RCC 7860 (cell line): ENCODE results near the gene SERPING1.

Experiments
- DNase-seq: peaks from one replicate; pipeline ENCODE4 v3.0.0-alpha.2; 2015; ENCODE audit warnings: low spot score
- FAIRE-seq: peaks from 2 replicates; lab custom pipeline; 2012; peaks lifted over from hg19 to GRCh38; lab: Jason Lieb, UNC

Gene SERPING1

DNA sequence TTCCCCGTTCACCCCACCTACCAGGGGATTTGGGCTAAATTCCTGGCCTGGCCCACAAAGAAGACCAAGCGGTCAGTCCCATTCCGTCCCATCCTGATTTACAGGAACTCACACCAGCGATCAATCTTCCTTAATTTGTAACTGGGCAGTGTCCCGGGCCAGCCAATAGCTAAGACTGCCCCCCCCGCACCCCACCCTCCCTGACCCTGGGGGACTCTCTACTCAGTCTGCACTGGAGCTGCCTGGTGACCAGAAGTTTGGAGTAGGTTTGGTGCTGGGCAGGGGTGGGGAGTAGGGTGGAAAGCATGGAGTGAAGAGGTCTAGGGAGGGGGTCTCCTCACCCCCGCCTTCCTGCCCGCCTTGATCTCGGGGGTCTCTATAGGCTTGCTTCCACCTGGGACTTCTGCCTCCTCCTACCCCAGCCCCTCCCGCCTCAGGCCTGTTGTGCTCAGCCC is at the start of gene SERPING1:
Gene SERPING1, plus strand, starts transcription at position 225 of the 455 bp plus-strand sequence. CDS start 586 bp downstream, outside the sequence.
- DNase-seq, result no peak

DNA sequence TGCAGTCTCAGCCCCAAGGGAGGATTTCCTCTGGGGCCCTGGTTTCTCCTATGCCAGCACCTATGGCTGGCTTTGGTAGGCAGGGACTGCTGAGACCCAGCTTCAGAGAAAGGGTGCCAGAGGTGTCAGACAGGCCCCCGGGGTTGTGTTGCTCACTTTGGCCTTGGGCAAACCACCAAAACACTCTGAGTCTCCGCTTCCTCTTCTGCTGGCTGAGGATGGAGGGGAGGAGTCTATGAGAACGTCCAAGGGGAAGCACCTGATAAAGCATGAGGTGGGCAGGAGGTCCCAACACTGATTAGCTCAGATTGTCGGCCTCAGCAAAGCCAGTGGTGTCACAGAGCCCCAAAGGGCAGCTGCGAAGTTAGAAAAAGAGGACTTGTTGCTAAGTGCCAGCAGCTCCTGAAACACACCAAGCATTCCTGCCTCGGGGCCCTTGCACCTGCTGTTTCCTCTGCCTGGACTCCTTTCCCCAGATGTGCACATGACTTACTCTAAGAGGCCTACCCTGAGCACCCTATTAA is 49.6 kb upstream of the SERPING1 start:
- DNase-seq (no peak), FAIRE-seq (no peak)

More for the DNA sequence above, at the start of gene SERPING1:
- FAIRE-seq, result no peak

DNA sequence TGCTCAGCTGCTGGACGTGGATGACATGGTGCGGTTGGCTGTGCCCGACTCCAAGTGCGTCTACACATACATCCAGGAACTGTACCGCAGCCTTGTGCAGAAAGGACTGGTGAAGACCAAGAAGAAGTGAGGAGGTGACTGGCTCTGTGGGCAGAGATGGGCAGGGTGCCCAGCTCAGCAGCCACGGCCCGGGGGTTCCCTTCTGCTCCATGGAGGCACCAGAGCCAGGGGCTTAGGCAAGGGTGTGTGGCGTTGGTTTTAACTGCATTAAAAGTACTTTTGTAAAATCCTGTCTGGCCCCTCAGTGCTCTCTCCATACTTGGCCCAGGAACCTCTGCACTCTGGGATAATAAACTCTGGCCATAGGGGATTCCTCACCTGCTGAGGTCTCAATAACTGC is 47.5 kb upstream of the SERPING1 start:
- DNase-seq (no peak), FAIRE-seq (no peak)

DNA sequence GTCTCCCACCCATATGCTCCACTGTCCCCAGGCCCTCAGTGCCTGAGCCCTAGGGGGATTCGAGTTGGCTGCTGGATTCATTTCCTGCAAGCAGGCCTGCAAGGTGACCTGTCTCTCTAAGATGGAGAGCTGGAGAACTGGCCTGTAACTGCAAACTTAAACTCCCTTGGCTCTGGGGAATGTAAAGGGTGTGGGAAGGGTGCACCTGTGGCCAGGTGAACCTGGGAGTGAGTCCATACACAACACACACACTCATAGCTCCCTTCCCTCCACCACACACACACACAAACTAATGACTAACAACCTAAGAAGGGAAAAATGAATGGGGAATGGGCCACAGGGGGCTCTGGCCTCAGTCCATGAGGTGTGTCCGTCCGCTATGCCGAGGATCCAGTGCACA is 45.5 kb upstream of the SERPING1 start:
- no peak for FAIRE-seq

DNA sequence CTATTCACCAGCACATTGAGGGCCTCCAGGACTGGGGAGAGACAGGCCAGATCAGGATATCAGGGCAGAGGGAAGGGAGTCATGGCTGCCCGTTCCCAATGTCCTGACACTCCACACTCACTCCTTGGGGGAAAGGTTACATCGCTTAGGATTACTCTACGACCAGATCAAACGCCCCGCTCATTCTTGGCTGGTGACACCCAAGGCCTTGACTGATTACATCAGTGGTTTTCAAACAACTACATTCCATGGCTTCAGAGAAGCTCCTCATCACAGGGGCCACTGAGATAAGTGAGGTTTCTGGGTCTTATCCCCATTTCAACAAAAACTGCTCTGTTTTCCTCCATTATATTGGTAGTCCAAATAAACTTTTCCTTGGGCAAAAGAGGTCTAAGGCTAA is 45.0 kb upstream of the SERPING1 start:
- FAIRE-seq, result no peak
- no peak for DNase-seq

More for the DNA sequence above, 45.5 kb upstream of the SERPING1 start:
- no peak for DNase-seq

DNA sequence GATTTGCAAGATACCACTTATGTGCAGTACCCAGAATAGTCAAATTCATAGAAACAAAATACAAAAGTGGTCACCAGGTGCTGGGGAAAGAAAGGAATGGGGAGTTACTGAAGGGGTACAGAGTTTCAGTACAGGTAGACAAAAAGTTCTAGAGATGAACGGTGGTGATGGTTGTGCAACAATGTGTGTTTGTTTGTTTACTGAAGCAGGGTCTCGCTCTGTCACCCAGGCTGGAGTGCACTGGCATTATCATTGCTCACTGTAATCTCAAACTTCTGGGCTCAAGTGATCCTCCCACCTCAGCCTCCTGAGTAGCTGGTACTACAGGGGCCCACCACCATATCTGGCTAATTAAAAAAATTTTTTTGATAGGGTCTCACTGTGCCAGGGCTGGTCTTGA is 42.1 kb upstream of the SERPING1 start:
- FAIRE-seq, result no peak

DNA sequence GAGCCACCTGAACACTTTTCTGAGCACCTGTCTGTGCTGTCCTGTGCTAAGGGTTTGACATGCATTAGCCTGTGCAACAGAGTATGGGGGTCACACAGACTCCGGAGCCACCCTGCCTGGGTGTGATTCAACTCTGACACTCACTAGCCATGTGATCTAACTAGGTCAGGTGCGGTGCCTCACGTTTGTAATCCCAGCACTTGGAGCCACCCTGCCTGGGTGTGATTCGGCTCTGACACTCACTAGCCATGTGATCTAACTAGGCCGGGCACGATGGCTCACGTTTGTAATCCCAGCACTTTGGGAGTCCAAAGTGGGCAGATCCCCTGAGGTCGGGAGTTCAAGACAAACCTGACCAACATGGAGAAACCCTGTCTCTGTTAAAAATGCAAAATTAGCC is 41.4 kb upstream of the SERPING1 start:
- FAIRE-seq, result no peak
- no peak for DNase-seq

More for the DNA sequence above, 42.1 kb upstream of the SERPING1 start:
- DNase-seq, result no peak

DNA sequence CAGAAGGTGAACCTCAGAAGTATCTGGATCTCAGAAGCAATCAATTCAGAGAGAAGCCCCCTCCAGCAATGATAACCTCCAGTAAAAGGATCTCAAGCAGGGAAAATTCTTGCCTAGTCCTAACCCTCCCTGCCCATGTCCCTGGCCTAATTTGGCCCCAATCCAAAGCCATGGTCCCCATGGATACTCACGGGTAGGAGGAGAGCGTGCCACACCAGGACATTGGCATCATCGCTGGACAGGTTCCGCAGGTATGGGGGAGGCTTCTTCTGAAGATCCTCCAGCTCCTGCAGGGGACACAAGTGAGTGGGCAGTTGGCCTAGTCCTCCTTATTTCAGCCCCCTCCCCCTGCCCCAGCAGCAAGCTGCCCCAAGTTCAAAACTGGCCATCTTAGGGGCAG is 37.3 kb upstream of the SERPING1 start:
- no peak for FAIRE-seq
- no peak for DNase-seq

DNA sequence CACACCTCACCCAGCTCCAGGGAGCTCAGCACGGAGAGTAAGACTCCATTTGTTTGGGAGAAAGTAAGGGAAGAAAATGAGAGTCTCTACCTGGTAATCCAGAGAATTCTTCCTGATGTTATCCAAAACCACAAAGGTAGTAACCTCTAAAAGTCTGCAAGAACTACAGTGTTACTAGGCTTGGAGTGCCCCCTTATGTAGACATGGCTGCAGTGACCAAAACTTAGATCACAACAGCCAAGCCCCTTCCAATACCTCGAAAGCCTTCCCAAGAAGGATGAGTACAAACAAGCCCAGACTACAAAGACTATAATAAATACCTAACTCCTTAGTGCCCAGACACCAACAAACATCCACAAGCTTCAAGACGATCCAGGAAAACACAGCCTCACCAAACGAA is 34.9 kb upstream of the SERPING1 start:
- FAIRE-seq, result no peak

DNA sequence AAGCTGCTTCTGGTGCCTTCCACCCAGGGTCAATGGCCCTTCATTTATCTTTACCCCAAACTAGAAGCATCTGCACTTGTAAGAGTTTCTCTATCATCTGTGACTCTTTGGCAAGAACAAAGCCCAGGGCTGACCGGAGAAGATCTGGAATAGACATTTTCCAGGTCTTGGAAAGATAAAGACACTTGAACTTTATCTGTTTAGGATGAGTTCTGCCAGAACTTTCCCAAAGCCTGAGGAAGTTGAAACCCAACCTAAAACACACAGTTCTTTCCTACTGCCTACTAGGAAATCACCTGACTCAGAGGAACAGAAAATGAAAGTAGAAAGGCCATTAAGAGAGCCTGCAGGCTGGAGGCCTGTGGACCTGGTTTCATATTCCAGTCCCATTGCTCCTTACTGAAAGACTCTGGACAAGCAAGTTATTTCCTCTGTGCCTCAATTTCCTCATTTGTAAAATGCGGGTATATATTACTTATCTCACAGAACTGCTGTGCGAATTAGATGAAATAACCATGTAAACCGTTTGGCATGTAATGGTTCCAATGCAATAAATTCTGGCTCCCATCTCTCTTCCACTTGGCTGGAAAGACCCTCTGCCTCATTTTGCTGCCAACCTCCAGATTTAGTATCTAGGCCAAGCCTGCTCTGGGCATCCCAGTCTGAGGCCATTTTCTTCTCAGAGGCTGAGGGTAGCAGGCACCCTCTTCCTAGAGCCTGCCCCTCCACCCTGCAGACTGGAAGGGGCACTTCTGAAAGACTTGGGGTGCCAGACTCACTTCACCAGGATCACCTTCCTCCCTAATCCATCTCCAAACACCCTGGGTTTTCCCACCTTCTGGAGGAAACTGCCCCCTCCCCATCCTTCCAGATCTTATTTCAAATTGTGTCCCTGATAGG is 31.2 kb upstream of the SERPING1 start:
- peak; percentile 13 for DNase-seq
- FAIRE-seq, result no peak

More for the DNA sequence above, 34.9 kb upstream of the SERPING1 start:
- DNase-seq, result no peak

DNA sequence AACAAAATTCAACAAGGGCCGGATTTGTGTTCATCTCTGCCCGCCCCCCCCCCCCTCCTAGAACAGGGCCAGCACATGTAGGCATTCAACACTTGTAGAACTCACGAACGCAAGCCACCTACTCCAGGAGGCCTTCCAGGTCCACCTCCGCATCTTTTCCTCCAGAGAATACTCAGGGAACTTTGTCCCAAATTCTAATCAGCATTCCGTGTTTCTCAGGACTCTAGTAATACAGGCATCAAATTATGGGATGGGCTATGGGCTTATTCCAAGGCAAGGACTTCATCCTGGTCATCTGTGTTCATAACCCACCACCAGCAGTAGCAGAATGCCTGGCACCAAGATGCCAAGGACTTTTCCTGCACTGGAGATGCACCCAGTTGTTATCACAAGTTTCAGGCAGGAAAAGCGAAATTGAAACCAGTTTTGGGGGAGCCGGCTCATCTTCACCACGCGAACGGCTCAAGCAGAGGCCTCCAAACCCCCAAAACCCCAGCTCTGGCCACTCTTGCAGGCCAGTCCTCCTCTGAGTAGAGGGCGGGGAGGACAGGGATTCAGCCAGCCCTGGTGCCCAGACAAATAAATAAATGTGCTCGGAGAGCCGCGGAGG is 30.5 kb upstream of the SERPING1 start:
- DNase-seq (no peak), FAIRE-seq (no peak)

DNA sequence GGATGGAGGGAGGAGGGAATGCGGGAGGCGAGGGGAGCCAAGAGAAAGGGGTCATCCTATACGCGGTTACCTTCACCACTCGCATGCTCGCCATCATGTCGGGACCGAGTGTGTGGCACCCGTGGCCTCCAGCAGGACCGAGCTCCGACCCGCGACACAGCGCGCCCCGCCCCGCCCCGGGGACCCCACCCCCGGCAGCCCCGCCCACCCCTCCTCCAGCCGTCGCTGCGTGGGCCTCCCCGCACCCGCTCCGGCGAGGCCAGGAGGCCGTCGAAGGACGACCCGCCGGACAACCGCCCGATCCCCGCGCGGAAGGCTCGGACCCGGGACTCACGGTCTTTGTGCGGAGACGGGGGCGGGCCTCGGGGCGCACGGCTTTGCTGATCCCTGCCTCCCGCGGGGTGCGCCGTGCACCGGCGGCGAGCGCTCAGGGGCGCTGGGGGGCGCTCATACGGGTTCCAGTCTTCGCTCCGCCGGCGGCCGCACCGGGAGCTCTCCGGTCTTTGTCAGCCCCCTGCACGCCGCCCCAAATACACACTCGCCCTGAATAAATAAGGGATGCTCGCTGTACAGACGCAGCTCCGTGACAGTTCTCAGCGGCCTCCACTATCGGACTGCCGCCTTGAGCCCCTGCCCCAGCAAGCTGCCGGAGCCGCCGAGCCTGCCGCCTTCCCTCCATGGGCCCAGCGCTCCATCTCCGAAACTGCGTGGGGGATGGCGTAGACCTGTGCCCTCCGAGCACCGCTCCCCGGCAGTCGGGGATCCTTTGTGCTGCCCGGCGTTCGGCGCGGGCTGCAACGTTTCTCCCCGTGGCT is 29.8 kb upstream of the SERPING1 start, which contains the start of gene UBE2L6:
Gene UBE2L6, minus strand, starts transcription at position 158 of the 815 bp plus-strand sequence. Its CDS starts 61 bp downstream, at position 97.
- DNase-seq, result no peak
- FAIRE-seq, result no peak

DNA sequence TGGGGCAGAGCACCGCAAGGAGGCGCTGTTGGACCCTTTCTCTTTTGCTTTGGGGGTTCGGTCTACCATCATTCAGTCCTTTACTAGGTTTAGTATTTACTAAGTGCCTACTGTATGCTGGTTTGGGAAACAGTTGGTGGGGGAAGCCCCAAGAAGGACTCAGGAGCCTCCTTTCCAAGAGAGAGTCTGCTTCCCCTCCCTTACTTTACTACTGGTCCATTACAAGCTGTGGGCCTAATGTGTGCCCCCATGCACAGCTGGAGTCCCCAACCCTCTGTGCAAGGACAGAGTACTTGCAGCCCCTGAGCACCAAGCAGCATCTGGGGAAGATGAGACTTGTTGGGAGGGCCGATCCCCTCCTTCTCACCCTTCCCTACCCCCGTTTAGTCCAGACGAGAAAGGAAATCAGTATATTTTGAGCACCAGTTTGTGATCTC is 29.1 kb upstream of the SERPING1 start:
- no peak for FAIRE-seq
- DNase-seq, result peak; percentile 37

DNA sequence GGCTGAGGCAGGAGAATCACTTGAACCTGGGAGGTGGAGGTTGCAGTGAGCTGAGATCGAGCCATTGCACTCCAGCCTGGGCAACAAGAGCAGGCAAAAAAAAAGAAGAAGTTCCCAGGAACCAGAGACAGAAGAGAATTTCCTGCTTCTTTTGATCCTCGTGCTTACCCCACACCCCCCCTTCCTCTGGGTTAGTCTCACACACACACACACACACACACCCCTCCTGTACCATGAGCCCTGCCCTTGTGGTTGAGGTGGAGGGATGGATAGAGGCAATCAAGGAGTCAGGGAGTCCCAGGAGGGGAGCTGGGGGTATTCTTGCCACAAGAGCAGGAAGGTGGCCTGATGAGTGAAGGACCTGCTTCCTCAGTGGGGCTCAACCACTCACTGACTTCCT is 25.9 kb upstream of the SERPING1 start:
- DNase-seq, result no peak
- FAIRE-seq, result no peak

DNA sequence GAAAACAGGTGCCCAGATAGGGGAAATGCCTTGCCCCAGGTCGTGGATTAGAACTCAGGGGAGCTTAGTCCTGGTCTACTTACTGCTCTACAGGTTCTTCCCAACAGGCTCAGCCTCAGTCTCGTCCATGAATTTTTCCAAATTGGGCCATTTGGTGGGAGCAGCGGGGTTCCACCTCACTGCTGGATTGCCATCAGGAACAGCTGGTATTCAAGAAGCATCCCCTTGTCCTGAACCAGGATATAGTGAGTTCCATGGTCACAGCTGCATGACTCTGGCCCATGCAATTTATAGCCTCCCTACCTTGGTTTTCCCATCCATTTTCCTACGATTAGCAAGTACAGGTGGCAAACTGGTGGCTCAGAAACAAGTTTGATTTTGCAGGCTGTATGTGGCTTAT is 23.4 kb upstream of the SERPING1 start:
- FAIRE-seq (no peak), DNase-seq (no peak)

DNA sequence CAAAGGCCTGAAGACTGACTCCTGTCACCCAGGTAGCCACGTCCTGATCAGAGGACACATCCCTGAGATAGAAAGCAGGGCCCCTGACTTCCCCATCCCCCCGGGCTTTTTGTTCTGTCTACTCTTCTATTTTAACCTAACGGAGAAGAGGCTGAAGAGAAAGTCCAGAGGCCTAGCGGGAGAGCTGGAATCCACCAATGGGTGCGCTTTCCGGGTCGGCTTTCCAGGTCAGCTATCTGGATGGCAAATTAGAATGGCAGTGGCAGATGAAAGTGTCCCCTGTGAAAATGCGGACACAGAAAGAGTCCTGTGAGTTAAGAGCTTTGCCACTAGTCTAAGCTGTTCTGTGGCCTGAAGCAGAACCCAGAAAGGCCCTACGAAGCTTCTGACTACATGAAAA is 13.1 kb upstream of the SERPING1 start:
- FAIRE-seq (no peak), DNase-seq (no peak)

DNA sequence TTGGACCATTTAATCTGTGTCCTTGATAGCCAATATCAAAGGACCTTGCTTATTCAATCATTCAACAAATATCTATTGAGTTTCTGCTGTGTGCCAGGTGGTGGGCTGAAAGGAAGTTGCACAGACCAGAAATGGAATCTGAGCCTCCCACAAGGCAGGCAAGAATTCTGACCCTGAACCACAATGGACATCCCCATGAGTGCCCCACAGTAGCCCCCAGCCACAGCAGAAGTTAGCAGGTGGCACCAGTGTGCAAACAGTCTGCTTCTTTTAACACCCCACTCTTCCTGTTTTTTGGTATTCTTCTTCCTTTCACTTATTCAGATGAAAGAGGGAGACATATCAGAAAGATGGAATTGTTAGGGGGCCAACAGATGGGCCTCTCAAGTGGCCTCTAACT is 12.2 kb upstream of the SERPING1 start:
- DNase-seq (no peak), FAIRE-seq (no peak)

DNA sequence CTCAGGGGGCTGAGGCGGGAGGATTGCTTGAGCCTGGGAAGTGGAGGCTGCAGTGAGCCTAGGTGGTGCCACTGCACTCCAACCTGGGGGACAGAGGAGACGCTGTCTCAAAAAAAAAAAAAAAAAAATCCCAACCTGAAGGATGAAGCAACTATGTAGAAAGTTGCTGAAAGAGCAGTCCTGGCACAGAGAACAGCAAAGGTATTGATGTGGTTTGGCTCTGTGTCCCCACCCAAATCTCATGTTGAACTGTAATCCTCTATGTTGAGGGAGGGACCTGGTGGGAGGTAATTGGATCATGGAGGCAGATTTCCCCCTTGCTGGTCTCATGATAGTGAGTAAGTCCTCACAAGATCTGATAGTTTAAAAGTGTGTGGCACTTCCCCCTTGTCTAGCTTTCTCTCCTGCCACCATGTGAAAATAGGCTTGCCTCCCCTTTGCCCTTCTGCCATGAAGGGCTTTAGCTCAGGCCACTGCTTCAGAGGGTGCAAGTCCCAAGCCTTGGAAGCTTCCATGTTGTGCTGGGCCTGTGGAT is 10.7 kb upstream of the SERPING1 start:
- FAIRE-seq (no peak), DNase-seq (no peak)

DNA sequence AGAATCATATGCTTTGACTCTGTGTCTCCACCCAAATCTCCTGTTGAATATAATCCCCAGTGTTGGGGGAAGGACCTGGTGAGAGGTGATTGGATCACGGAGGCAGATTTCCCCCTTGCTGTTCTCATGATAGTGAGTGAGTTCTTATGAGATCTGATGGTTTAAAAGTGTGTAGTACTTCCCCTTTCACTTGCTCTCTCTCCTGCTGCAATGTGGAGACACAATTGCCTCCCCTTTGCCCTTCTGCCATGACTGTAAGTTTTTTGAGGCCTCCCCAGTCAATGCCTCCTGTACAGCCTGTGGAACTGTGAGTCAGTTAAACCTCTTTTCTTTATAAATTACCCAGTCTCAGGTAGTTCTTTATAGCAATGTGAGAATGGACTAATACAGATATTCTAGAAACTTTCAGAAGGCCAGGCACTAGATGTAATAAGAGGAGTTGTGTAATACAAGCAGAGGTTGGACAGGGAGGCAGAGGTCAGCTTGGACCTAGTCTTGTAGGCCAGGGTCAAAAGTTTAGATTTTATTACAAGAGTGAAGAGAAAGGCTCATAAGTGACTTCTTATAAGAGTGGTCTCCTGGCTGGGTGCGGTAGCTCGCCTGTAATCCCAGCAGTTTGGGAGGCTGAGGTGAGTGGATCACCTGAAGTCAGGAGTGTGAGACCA is 9.3 kb upstream of the SERPING1 start:
- no peak for DNase-seq
- no peak for FAIRE-seq

DNA sequence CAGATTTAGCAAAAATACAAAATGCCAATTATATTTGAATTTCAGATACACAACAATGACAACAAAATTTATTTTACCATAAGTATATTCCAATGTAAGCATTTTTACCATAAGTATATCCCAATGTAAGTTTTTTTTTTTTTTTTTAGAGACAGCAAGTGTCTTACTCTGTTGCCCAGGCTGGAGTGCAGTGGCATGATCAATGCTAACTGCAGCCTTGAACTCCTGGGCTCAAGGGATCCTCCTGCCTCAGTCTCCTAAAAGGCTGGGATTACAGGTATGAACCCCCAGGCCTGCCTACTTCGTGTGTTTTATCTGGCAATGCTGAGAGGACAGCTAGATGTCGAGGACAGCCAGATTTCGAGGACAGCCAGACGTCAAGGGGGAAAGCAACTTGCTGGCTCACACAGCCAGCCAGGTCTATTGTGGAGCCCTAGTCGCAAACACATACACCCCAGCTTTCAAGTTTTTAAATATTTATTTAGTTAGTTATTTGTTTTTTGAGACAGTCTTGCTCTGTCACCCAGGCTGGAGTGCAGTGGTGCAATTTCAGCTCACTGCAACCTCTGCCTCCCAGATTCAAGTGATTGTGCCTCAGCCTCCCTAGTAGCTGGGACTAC is 1.1 kb upstream of the SERPING1 start:
- DNase-seq, result no peak
- no peak for FAIRE-seq
